Activated naive CD8-positive, alpha-beta T cell treated with anti-CD3 and anti-CD28 coated beads for 36 hours (primary cell): Measurements from ENCODE around the gene SPOCK1. TPM values are rescaled to one million over a fixed set of nuclear protein-coding genes. Genes with fewer than 3 reads are reported as not detected.

Experiments used
- DNase-seq: peaks from one replicate; pipeline ENCODE4 v3.0.0; 2021
- H3K27ac Mint-ChIP-seq: one replicate; pipeline ENCODE4 v1.8.0; 2022; ENCODE audit warnings: mild to moderate bottlenecking, moderate library complexity, mixed read lengths
- H3K27me3 Mint-ChIP-seq: one replicate; pipeline ENCODE4 v1.8.0; 2022; ENCODE audit warnings: mild to moderate bottlenecking, mixed read lengths
- H3K36me3 Mint-ChIP-seq: one replicate; pipeline ENCODE4 v1.8.0; 2021; ENCODE audit warnings: mild to moderate bottlenecking, mixed read lengths
- H3K4me1 Mint-ChIP-seq: one replicate; pipeline ENCODE4 v1.8.0; 2021; ENCODE audit warnings: mixed read lengths
- H3K4me3 Mint-ChIP-seq: one replicate; pipeline ENCODE4 v1.8.0; 2022; ENCODE audit warnings: mild to moderate bottlenecking, moderate library complexity, mixed read lengths
- H3K9me3 Mint-ChIP-seq: one replicate; pipeline ENCODE4 v1.8.0; 2022; ENCODE audit warnings: mixed read lengths
- total RNA-seq, 2 experiments: library from RNA; stranded (reverse); gene quantifications; one replicate each; pipeline ENCODE4 v1.2.3, GENCODE V29; 2021

Gene SPOCK1
- total RNA-seq, 2 experiments from 2014 or later = 0.12 TPM; not detected in 1

DNA sequence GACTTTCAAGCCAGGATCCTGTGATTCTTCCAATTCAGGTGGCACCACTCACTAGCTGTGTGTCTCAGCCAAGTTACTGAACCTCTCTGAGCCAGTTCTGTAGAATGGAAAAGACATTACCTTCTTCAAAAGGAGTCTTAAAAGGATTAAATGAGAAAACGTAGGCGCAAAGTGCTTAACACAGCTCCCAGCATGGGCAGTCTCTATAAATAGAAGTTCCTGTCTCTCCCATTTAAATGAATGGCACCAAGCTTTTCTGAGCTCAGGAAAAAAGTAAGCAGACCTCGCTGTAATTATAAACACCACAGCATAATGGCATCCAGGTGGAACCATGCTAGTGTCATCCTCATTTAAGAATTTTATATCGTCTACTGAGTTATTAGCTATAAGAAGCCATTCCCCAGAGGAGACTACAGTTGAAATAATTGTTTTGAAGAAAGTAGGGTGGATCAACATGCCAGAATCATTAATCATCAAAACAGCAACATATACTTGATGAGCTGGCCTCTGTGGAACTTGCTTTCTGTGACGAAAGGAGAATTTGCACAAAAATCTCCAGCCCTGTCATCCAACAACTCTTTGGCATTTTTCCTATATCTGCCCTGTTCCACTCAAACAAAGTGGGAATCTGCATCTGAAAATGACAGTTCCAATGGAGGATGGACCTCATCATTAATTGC lies 188.9 kb downstream of the SPOCK1 start:
- Mint-ChIP-seq H3K9me3 (no peaks in the 10 kb centered on the region), H3K36me3 (no peaks in the 10 kb centered on the region), H3K4me1 (no peaks in the 10 kb centered on the region), H3K27ac (no peak overlapping the region), H3K27me3 (no peaks in the 10 kb centered on the region), H3K4me3 (no peak overlapping the region)
- no peak for DNase-seq

DNA sequence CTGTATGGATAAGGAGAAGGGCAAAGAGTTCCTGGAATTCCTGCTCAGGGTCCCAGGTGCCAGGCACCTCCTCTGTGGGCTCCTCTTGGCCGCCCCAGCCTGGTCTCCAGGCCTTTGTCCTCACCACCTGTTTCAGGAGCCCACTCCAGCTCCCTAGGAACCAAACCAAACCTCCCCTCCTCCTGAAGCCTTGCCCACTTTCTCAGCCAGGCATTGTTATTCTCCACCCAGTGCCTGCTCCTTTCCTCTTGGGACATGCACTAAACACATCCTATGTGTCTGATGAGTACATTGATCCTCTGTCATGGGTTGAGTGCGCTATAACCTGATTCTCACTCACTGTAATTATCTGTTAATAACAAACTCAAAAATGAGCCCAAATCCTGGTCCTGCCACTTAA lies 189.8 kb downstream of the SPOCK1 start:
- Mint-ChIP-seq H3K27ac (no peak overlapping the region), H3K36me3 (no peaks in the 10 kb centered on the region), H3K9me3 (no peaks in the 10 kb centered on the region), H3K27me3 (no peaks in the 10 kb centered on the region), H3K4me1 (no peaks in the 10 kb centered on the region), H3K4me3 (no peak overlapping the region)
- no peak for DNase-seq

DNA sequence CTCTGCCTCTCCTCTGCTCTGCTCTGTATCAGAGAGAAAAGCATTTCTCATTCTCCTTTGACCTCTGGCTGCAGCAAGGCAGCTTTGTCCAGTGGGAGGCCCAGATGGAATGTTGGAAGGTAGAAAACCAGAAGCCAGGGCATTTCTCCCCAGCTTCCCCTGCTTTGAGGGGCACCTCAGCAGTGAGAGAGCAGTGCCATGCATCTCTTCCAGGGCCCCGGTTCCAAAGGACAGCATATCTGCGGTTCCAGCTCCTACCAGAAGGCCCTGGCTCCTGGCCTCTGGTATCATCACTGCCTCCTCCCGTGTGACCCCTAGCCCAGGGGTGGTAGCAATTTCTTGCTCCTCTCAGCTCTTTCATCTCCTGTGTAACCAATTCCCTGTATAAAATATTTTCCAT lies 190.8 kb downstream of the SPOCK1 start:
- H3K36me3 Mint-ChIP-seq = no peaks in the 10 kb centered on the region
- H3K27ac Mint-ChIP-seq = no peak overlapping the region
- H3K4me3 Mint-ChIP-seq = no peak overlapping the region
- no peaks in the 10 kb centered on the region for H3K9me3 Mint-ChIP-seq
- no peak for DNase-seq
- no peaks in the 10 kb centered on the region for H3K4me1 Mint-ChIP-seq
- H3K27me3 Mint-ChIP-seq = peaks cover 2% of the 10 kb centered on the region

DNA sequence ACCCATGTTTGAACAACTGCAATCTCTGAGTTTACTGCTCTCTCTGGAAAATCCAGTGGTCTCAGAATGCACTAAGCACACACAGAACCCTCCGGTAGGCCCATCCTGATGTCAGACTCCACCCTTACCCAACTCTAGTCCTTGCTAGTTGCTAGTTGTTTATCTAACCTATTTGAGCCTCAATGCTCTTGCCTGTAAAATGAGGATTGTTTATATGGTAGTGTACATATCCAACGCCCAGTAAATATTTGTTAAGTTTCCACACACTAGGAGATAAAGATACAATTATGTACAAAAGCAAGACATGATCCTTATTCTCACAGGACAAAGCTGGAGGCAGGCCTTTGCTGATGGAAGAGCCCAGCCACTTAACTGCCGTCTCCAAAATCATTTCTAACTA lies 192.2 kb downstream of the SPOCK1 start:
- no peaks in the 10 kb centered on the region for H3K36me3 Mint-ChIP-seq
- no peaks in the 10 kb centered on the region for H3K4me1 Mint-ChIP-seq
- H3K4me3 Mint-ChIP-seq = no peak overlapping the region
- peaks cover 5% of the 10 kb centered on the region for H3K27me3 Mint-ChIP-seq
- no peaks in the 10 kb centered on the region for H3K9me3 Mint-ChIP-seq
- no peak for DNase-seq
- H3K27ac Mint-ChIP-seq = no peak overlapping the region

DNA sequence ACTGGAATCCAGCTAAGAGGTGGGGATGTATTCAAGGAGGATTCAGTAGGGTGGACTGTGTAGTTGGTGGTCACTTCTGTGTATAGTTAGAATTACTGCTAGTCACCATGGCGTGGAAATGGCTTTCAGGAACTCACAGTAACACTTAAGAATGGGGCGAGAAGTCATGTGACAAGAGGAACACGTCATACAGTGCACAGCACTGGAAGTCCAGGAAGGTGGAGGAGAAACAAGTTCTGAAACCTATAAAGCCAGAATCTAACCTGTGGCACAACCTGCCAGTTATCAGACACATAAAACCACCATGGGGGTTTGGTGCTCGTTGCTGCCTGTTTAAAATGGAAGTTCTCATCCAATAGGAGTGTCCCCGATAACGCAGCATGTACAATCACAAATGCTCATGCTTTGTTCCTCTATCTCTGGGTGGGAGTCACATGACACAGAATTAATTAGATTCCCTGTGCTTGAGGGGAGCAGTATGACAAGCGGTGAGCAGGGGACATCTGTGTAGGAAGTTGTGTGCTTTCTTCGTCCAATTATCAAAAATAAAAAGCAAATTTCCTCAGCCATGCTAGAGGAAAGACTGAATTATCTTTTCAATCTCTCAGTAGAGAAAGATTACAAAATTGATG lies 193.0 kb downstream of the SPOCK1 start:
- H3K9me3 Mint-ChIP-seq = no peaks in the 10 kb centered on the region
- H3K27ac Mint-ChIP-seq = no peak overlapping the region
- H3K4me1 Mint-ChIP-seq = no peaks in the 10 kb centered on the region

DNA sequence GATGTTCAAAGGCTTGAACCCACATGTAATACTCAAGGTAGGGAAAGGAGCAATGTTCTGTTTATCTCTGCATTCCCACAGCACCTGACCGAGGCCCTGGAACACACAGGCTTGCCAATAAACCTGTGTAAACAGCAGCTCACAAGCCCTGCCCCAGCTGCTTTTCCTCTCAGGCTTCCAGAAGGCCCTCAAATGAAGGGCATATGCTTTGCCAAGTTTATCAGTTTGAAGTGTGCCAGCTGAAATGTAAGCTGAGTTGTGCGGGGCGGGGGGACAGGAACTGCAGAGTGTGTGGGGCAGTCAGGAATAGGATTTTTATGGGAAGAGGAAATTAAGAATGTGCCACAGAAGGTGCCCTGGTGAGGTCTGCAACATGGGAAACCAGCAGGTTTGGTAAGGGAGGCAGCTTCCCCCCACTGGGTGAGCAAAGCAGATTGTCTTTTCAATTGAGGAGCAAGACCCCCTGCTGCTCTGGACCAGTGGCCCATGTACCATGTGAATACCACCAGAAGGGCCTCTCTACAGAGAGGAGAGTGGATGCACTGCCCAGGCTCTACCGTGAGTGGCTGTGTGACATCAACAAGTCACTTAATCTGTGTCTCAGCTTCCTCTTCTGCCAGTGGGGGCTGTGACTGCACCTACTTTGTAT lies 194.8 kb downstream of the SPOCK1 start:
- no peak overlapping the region for H3K4me3 Mint-ChIP-seq
- no peaks in the 10 kb centered on the region for H3K9me3 Mint-ChIP-seq
- peaks cover 7% of the 10 kb centered on the region for H3K27me3 Mint-ChIP-seq
- no peaks in the 10 kb centered on the region for H3K36me3 Mint-ChIP-seq
- no peak overlapping the region for H3K27ac Mint-ChIP-seq
- no peak for DNase-seq
- H3K4me1 Mint-ChIP-seq = no peaks in the 10 kb centered on the region

More for the DNA sequence above, 193.0 kb downstream of the SPOCK1 start:
- DNase-seq = no peak
- peaks cover 7% of the 10 kb centered on the region for H3K27me3 Mint-ChIP-seq
- no peaks in the 10 kb centered on the region for H3K36me3 Mint-ChIP-seq
- no peak overlapping the region for H3K4me3 Mint-ChIP-seq

DNA sequence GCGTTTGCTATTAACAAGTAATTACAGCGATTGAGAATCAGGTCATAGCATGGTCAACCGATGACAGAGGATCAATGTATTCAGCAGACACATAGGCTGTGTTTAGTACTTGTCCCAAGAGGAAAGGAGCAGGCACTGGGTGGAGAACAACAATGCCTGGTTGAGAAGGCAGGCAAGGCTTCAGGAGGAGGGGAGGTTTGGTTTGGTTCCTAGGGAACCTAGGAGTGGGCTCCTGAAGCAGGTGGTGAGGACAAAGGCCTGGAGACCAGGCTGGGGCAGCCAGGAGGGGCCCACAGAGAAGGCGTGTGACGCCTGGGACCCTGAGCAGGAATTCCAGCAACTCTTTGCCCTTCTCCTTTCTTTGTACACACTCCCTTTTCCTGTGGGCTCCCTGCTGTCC lies 195.6 kb downstream of the SPOCK1 start:
- H3K36me3 Mint-ChIP-seq = no peaks in the 10 kb centered on the region
- H3K9me3 Mint-ChIP-seq = no peaks in the 10 kb centered on the region
- no peak for DNase-seq
- no peak overlapping the region for H3K4me3 Mint-ChIP-seq
- no peaks in the 10 kb centered on the region for H3K4me1 Mint-ChIP-seq
- peaks cover 11% of the 10 kb centered on the region for H3K27me3 Mint-ChIP-seq
- no peak overlapping the region for H3K27ac Mint-ChIP-seq

DNA sequence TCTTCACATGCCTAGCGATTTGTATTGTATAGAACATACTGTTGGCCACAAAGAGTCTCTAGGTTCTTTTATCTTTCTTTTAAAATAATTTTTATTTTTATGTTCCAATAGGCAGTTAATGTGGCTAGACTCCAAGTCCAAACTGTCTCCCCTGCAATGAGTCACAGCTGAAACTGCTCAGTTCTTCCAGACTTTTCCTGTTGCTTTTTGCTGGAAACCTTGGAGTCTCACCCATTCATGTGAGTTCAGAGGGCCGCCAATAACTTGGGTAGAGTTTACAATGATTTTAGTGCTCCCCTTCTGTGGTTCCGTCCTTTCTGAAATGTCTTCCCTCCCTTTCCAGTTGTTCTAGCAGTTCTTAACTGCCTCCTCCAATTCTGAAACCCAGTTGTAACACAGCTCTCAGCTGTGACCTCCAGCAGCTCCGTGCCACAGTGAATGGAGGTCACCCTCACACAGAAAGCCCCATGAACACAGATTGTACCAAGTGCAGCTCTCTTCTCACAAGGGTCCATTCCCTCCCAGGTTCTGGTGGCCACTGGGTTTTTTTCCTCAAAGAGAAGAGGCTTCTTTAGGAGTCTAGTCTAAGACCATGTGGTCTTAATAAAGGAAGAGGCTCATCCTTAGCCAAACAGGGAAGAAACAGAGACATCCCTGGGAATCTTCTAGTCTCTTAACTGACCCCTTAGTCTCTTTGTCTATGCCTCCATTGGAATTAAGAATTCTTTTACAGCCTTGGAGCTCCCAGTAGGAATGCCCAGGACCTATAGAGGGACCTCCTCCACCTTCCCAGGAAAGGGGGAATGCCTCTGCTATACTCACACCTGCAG lies 198.5 kb downstream of the SPOCK1 start:
- Mint-ChIP-seq H3K9me3 (no peaks in the 10 kb centered on the region), H3K4me3 (no peak overlapping the region), H3K27me3 (peaks cover 11% of the 10 kb centered on the region), H3K4me1 (no peaks in the 10 kb centered on the region), H3K36me3 (no peaks in the 10 kb centered on the region), H3K27ac (no peak overlapping the region)
- DNase-seq = no peak

DNA sequence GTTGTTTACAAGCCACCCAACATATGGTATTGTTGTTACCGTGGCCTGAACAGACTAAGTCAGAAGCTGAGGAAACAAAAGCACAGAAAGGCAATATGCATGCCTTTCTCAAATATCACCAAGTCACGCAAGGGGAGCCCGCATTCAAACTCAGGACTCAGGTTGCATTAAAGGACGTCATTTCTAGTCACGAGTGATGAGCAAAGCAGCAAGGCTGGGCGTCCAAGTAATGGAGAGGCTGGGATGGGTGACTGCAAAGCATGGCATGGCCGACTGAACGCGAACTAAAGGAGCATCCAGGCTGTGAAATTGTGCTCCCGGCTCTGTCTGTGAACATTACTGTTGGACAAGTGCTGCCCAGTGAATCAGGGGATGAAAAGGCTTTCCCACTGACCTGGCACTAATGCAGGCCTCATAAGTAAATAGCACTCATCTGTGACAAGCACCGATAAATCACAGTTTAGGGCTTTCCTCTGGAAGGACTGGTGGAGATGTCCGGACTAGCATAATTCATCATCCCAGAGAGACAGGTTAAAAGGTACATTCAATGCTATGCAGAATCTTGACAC lies 202.8 kb downstream of the SPOCK1 start:
- H3K36me3 Mint-ChIP-seq = no peaks in the 10 kb centered on the region
- no peak overlapping the region for H3K27ac Mint-ChIP-seq
- no peak for DNase-seq
- H3K9me3 Mint-ChIP-seq = no peaks in the 10 kb centered on the region
- no peak overlapping the region for H3K4me3 Mint-ChIP-seq
- H3K27me3 Mint-ChIP-seq = peaks cover 4% of the 10 kb centered on the region
- H3K4me1 Mint-ChIP-seq = no peaks in the 10 kb centered on the region

DNA sequence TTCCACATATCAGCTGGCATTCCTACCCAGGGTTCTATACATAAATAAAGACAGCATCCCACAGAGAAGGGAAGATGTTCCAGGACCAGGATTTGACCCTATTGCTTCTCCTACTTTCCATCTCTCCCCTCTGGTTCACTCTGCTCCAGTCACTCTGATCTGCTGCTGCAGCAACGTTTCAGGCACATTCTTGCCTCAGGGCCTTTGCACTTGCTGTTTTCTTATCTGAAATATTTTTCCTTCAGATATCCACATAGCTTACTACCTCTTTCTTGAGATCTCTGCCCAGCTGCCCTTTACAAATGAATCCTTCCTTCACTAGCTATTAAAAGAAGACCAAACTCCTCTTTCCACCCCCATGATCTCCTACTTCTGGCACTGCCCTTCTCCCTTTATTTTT lies 204.5 kb downstream of the SPOCK1 start:
- Mint-ChIP-seq H3K36me3 (no peaks in the 10 kb centered on the region), H3K4me3 (no peak overlapping the region), H3K4me1 (no peaks in the 10 kb centered on the region), H3K27me3 (peaks cover 4% of the 10 kb centered on the region), H3K9me3 (no peaks in the 10 kb centered on the region), H3K27ac (no peak overlapping the region)
- DNase-seq = no peak

DNA sequence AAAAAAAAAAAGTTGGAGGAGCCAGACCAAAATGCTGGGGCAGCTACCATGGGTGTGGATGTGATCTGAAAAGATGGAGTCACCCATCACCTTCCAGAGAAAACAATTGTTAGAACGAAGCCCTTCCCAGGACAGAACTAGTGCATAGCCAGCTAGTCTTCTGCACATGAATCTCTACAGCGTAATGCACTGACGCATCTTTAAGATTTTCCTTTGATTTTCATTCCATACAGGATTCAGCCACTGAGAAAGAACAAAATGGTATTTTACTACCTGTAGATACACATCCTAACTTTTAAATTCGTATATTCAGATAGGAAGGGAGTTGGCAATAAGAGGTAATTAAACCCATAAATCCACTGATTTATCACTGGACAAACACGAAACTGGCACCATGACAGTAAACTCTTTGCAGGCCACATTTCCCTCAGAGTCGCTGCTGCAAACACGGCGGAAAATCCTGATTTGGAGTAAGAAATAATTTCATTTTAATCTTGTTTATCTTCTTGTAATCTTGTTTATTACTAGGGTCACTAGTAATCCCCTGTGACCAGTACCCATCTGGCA lies 206.6 kb downstream of the SPOCK1 start:
- Mint-ChIP-seq H3K27me3 (no peaks in the 10 kb centered on the region), H3K4me1 (no peaks in the 10 kb centered on the region), H3K4me3 (no peak overlapping the region), H3K9me3 (no peaks in the 10 kb centered on the region), H3K36me3 (no peaks in the 10 kb centered on the region), H3K27ac (no peak overlapping the region)
- DNase-seq = no peak

DNA sequence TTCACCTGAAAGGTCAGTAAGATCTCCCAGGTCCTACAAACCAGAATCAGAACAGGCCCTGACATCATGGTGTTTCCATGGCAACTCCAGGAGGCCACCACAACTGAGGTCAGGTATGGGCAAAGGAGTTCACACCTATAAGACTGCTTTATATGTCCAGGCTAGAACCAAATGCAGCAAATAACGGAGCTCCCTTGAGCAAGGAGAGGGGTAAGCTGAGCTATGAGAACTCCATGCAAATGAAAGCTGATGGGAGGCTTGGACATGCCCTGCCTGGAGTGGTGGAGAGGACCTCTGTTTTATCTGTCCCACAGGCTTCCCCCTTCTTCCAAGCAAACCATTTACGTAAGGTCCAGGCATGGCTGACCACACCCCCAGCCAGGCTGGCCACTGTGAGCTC lies 207.7 kb downstream of the SPOCK1 start:
- Mint-ChIP-seq H3K4me3 (no peak overlapping the region), H3K27ac (no peak overlapping the region), H3K27me3 (peaks cover 2% of the 10 kb centered on the region), H3K36me3 (no peaks in the 10 kb centered on the region), H3K4me1 (no peaks in the 10 kb centered on the region), H3K9me3 (no peaks in the 10 kb centered on the region)
- DNase-seq = no peak

DNA sequence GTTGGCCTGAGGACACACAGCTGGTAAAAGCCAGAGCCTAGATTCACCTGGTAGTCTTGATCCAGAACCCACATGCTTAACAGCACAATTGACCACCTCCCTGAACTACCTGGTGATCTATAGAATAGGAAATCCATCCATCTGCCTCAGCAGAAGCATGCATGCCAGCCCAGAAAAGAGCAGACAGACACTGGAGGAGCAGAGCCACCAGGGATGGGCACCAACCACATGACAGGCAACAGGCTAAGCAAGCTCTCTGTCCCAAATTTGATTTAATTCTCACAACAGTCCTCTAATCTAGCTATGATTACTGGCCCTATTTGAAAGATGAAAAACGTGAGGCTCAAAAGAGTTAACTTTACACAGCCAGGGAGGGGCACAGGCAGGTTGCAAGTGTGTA lies 208.1 kb downstream of the SPOCK1 start:
- no peak overlapping the region for H3K27ac Mint-ChIP-seq
- no peaks in the 10 kb centered on the region for H3K4me1 Mint-ChIP-seq
- peaks cover 4% of the 10 kb centered on the region for H3K27me3 Mint-ChIP-seq
- no peaks in the 10 kb centered on the region for H3K36me3 Mint-ChIP-seq
- DNase-seq = no peak
- no peaks in the 10 kb centered on the region for H3K9me3 Mint-ChIP-seq
- H3K4me3 Mint-ChIP-seq = no peak overlapping the region

DNA sequence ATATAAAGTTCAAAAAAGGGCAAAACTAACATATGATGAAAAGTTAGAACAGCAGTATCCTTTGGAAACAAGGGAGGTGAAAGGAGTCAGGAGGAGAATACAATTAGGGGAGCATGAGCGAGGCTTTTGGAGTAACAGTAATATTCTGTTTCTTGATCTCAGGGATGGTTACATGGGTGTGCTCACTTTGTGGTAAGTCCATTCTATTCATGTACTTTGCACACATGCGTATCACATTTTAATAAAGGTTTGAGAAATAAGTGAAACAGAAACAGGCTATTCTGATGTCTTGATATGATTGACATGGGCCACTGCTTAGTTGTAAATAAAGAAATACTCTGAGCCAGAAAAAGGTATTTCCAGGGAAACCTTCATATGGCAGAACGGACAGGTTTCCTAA lies 208.8 kb downstream of the SPOCK1 start:
- no peaks in the 10 kb centered on the region for H3K9me3 Mint-ChIP-seq
- H3K4me3 Mint-ChIP-seq = no peak overlapping the region

DNA sequence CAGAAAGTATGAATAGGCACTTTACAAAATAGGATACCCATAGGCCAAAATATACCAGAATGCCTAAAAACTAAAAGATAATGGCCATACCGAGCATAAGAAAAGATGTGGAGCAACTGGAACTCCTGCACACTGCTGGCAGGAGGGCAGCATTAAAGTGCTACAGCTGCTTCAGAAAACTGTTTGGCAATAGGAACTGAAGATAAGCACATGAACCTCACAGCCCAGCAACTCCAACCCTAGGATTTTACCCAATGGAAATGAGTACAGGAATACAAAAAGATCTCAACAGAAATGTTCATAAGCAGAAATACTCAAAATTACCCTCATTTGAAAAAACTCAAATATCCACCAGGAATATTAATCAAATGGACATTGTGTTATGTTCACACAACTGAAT lies 209.3 kb downstream of the SPOCK1 start:
- Mint-ChIP-seq H3K27me3 (peaks cover 4% of the 10 kb centered on the region), H3K27ac (no peak overlapping the region), H3K36me3 (no peaks in the 10 kb centered on the region), H3K4me1 (no peaks in the 10 kb centered on the region), H3K4me3 (no peak overlapping the region), H3K9me3 (no peaks in the 10 kb centered on the region)
- no peak for DNase-seq

More for the DNA sequence above, 208.8 kb downstream of the SPOCK1 start:
- H3K27ac Mint-ChIP-seq = no peak overlapping the region
- DNase-seq = no peak
- H3K36me3 Mint-ChIP-seq = no peaks in the 10 kb centered on the region
- peaks cover 4% of the 10 kb centered on the region for H3K27me3 Mint-ChIP-seq
- no peaks in the 10 kb centered on the region for H3K4me1 Mint-ChIP-seq
